BE2C (cell line): Measurements from ENCODE around the gene EML6.

Experiments
- DNase-seq: peaks from one replicate; pipeline ENCODE4 v3.0.0-alpha.2; 2020
- H3K27me3 ChIP-seq: fragments of 250-450 bp; sonication (Bioruptor Pico); 2 replicates; pipeline ENCODE4 v1.5.1; 2020; ENCODE audit warnings: mild to moderate bottlenecking
- H3K36me3 ChIP-seq: fragments of 250-450 bp; sonication (Bioruptor Pico); 2 replicates; pipeline ENCODE4 v1.5.1; 2020; ENCODE audit warnings: mild to moderate bottlenecking
- H3K4me1 ChIP-seq: fragments of 250-450 bp; sonication (Bioruptor Pico); 2 replicates; pipeline ENCODE4 v1.5.1; 2020
- H3K4me3 ChIP-seq: 2 replicates; pipeline ENCODE4 v1.5.1; 2011; ENCODE audit warnings: low read depth, low read length
- H3K9me3 ChIP-seq: fragments of 250-450 bp; sonication (Bioruptor Pico); 2 replicates; pipeline ENCODE4 v1.5.1; 2020
- CTCF ChIP-seq: IDR thresholded peaks from 2 replicates; pipeline ENCODE4 v1.5.1; 2012; ENCODE audit warnings: mild to moderate bottlenecking, low read depth, low read length

Gene EML6

GRCh38 chr2:55017880-55018279, 294.4 kb downstream of the EML6 start:
- H3K9me3 ChIP-seq, result no peaks in the 10 kb centered on the region
- no peak overlapping the region for H3K4me3 ChIP-seq
- no peak for TF ChIP-seq CTCF
- H3K27me3 ChIP-seq, result no peaks in the 10 kb centered on the region
- H3K4me1 ChIP-seq, result no peaks in the 10 kb centered on the region
- no peak for DNase-seq
- H3K36me3 ChIP-seq, result no peaks in the 10 kb centered on the region

- Histone ChIP-seq H3K9me3 (no peaks in the 10 kb centered on the region), H3K36me3 (no peaks in the 10 kb centered on the region), H3K4me1 (no peaks in the 10 kb centered on the region), H3K4me3 (no peak overlapping the region), H3K27me3 (no peaks in the 10 kb centered on the region)
- no peak for TF ChIP-seq CTCF
- no peak for DNase-seq
Measured at GRCh38 chr2:55018619-55019018, 295.2 kb downstream of the EML6 start.

DNA sequence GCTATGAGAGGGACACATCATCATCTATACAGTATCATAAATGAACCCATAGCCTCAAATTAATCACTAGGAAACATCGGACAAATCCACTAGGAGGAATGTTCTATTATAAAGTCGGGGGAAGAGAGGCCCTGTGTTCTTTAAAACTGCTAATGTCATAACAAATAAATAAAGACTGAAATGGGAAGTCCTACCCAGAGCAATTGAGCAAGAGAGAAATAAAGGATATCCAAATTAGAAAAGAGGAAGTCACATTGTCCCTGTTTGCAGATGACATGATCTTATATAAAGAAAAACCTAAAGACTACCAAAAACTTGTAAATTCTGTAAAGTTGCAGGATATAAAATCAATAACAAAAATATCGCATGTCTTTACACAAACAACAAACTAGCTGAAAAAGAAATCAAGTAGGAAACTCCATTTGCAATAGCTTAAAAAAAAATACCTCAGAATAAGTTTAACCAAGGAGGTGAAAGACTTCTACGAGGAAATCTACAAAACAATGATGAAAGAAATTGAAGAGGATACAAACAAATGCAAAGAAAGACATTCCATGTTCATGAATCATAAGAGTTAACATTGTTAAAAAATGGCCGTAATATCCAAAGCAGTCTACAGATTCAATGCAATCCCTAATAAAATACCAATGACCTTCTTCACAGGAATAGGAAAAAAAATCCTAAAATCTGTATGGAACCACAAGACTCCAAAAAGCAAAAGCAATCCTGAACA, 296.2 kb downstream of the EML6 start:
- Histone ChIP-seq H3K36me3 (no peaks in the 10 kb centered on the region), H3K4me1 (no peaks in the 10 kb centered on the region), H3K27me3 (no peaks in the 10 kb centered on the region), H3K4me3 (no peak overlapping the region), H3K9me3 (no peaks in the 10 kb centered on the region)
- no peak for TF ChIP-seq CTCF
- DNase-seq, result no peak
